Measurements from ENCODE around the gene IL32.

IL32 gene

GRCh38 chr16:3027983-3028715 is 37.3 kb upstream of the IL32 start:
- peak; percentile 82 for DNase-seq (ENCODE audit: low read depth)

GRCh38 chr16:3028716-3029319 is 36.6 kb upstream of the IL32 start:
- DNase-seq (ENCODE audit: low read depth): no peak

GRCh38 chr16:3029491-3030221 is 35.8 kb upstream of the IL32 start:
- no peak for DNase-seq (ENCODE audit: low read depth)

GRCh38 chr16:3030222-3031212 is 34.9 kb upstream of the IL32 start:
- DNase-seq (ENCODE audit: low read depth): no peak

- no peak for DNase-seq (ENCODE audit: low read depth)
These were observed 32.8 kb upstream of the IL32 start for GRCh38 chr16:3032624-3033023.

GRCh38 chr16:3035289-3035971 is 30.0 kb upstream of the IL32 start:
- no peak for DNase-seq (ENCODE audit: low read depth)

- DNase-seq (ENCODE audit: low read depth): no peak
These were observed 29.3 kb upstream of the IL32 start for GRCh38 chr16:3035972-3036725.

GRCh38 chr16:3036726-3037315 is 28.6 kb upstream of the IL32 start, which contains the start of gene BICDL2:
Gene BICDL2, minus strand, starts transcription at chr16:3036944. Its CDS starts 1,448 bp downstream, at chr16:3035496.
- no peak for DNase-seq (ENCODE audit: low read depth)

GRCh38 chr16:3038256-3038655 is 27.2 kb upstream of the IL32 start:
- no peak for DNase-seq (ENCODE audit: low read depth)

- DNase-seq (ENCODE audit: low read depth): no peak
These were observed 26.5 kb upstream of the IL32 start for GRCh38 chr16:3038896-3039295.

- no peak for DNase-seq (ENCODE audit: low read depth)
These were observed 23.1 kb upstream of the IL32 start for GRCh38 chr16:3042376-3042775.

GRCh38 chr16:3044708-3045107 is 20.7 kb upstream of the IL32 start:
- no peak for DNase-seq (ENCODE audit: low read depth)

- no peak for DNase-seq (ENCODE audit: low read depth)
These were observed 19.4 kb upstream of the IL32 start, which contains the start of gene MMP25 for GRCh38 chr16:3045758-3046640. Gene MMP25, plus strand, starts transcription at chr16:3046561. Its CDS starts 357 bp downstream, at chr16:3046918.

GRCh38 chr16:3046641-3047386 is 18.6 kb upstream of the IL32 start:
- no peak for DNase-seq (ENCODE audit: low read depth)

- DNase-seq (ENCODE audit: low read depth): no peak
These were observed 18.1 kb upstream of the IL32 start for GRCh38 chr16:3047387-3047720.

GRCh38 chr16:3049921-3050481 is 15.4 kb upstream of the IL32 start:
- no peak for DNase-seq (ENCODE audit: low read depth)

- DNase-seq (ENCODE audit: low read depth): no peak
These were observed 15.0 kb upstream of the IL32 start for GRCh38 chr16:3050487-3050886.

- DNase-seq (ENCODE audit: low read depth): no peak
These were observed 14.4 kb upstream of the IL32 start for GRCh38 chr16:3051009-3051408.
